ENCODE measurements around the gene MCHR1. TPM values are rescaled to one million over a fixed set of nuclear protein-coding genes. Genes with fewer than 3 reads are reported as not detected.

MCHR1 gene
- total RNA-seq, 4 donors from 2014 or later = 0.33 to 2.1 TPM; not detected in 2

DNA sequence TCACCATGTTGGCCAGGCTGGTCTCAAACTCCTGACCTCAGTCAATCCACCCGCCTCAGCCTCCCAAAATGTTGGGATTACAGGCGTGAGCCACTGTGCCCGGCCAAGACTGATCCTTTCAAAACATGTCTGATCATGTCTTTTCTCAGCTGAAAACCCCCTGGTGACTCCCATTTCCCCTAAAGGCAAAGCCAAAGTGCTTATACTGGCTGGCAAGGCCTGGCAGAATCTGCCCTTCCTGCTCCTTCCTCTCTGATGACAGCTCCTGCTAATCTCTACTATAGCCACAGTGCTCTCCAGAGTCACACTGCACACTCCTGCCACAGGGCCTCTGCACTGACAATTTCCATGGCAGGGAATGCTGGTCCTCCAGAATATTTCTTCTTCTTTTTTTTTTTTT, 2.6 kb upstream of the MCHR1 start:
- DNase-seq (ENCODE audit: extremely low spot score) = no peak
- Histone ChIP-seq H3K27ac (replicated peaks in 1 of 4) (no peak overlapping the region), H3K9me3 (no peaks in the 10 kb centered on the region), H3K4me3 (no peak overlapping the region), H3K27me3 (peaks cover 0 to 22% (median 4%) of the 10 kb centered on the region in 4 donors), H3K4me1 (peaks cover 12 to 16% (median 16%) of the 10 kb centered on the region in 4 donors), H3K36me3 (no peaks in the 10 kb centered on the region)
- intact Hi-C loops (cut with DNase I) = no loop called here
- TF ChIP-seq POLR2A (IDR thresholded peaks at IDR 0.05; ENCODE audit: low read depth) (no peak), POLR2AphosphoS5 (IDR thresholded peaks at IDR 0.05) (no peak), EP300 (IDR thresholded peaks at IDR 0.05) (no peak)
- TF ChIP-seq, protein P1, sequence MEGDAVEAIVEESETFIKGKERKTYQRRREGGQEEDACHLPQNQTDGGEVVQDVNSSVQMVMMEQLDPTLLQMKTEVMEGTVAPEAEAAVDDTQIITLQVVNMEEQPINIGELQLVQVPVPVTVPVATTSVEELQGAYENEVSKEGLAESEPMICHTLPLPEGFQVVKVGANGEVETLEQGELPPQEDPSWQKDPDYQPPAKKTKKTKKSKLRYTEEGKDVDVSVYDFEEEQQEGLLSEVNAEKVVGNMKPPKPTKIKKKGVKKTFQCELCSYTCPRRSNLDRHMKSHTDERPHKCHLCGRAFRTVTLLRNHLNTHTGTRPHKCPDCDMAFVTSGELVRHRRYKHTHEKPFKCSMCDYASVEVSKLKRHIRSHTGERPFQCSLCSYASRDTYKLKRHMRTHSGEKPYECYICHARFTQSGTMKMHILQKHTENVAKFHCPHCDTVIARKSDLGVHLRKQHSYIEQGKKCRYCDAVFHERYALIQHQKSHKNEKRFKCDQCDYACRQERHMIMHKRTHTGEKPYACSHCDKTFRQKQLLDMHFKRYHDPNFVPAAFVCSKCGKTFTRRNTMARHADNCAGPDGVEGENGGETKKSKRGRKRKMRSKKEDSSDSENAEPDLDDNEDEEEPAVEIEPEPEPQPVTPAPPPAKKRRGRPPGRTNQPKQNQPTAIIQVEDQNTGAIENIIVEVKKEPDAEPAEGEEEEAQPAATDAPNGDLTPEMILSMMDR (IDR thresholded peaks at IDR 0.05) = no peak
- 100% methylated on average over 3 of the region's 3 CpGs for WGBS

- peaks cover 0 to 22% (median 4%) of the 10 kb centered on the region in 4 donors for H3K27me3 ChIP-seq
- no peak for TF ChIP-seq POLR2A (IDR thresholded peaks at IDR 0.05; ENCODE audit: low read depth)
- TF ChIP-seq, protein P1 (IDR thresholded peaks at IDR 0.05) = no peak
- TF ChIP-seq POLR2AphosphoS5 (IDR thresholded peaks at IDR 0.05) = no peak
- TF ChIP-seq EP300 (IDR thresholded peaks at IDR 0.05) = no peak
- peak overlapping the region in 2 of 4 donors; percentile 25 to 35 for H3K4me3 ChIP-seq
- no peaks in the 10 kb centered on the region for H3K36me3 ChIP-seq
- DNase-seq (ENCODE audit: extremely low spot score) = no peak
- intact Hi-C loops (cut with DNase I) = no loop called here
- no peak overlapping the region for H3K27ac ChIP-seq (replicated peaks in 1 of 4)
- WGBS = 76% methylated on average over 14 of the region's 14 CpGs
- H3K9me3 ChIP-seq = no peaks in the 10 kb centered on the region
- peaks cover 17 to 27% (median 27%) of the 10 kb centered on the region in 4 donors for H3K4me1 ChIP-seq
Observed at GRCh38 chr22:40678493-40679248, 613 bp upstream of the MCHR1 start.

DNA sequence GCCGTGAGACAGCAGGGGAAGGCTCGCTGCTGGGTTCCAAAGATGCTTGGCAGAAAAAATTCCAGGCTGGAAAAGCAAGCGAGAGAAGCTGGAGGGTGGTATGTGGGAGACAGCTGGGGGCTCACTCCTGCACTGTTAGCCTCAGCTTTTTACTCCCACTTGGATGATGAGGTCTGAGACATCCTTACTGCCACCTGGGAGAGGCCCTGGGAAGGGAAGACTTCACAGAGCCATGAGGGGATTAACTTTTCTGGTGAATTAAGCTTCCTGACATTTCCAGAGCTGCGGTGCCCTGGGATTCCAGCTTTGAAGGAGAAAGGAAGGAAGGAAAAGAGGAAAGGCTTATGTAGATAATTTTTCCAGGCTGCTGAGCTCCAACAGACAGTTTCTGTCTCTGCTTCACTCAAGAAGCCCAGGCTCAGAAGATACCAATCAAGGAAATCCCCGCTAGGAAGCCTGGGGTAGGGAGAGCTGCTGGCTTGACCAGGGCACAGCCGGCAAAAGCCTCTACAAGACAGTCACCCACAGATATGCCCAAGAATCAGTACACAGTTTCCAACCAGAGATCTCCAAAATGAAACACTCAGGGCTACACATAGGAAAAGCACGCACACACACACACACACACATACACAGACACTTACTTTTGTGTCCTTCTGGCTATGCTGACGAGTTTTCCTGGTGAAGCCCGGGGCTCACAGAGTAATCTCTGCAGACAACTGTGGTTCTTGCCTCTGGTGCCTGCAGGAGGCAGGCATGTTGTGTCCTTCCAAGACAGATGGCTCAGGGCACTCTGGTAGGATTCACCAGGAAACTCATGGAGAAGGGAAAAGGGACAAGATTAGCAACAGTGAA, 907 bp downstream of the MCHR1 start:
- peaks cover 0 to 22% (median 4%) of the 10 kb centered on the region in 4 donors for H3K27me3 ChIP-seq
- H3K4me1 ChIP-seq = peaks cover 17 to 27% (median 27%) of the 10 kb centered on the region in 4 donors
- intact Hi-C loops (cut with DNase I) = loop anchor here (5.0 to 10.0 kb wide), 2 partner anchors 82 to 215 kb away; no protein-coding TSS in a partner anchor
- TF ChIP-seq, protein P1 (IDR thresholded peaks at IDR 0.05) = no peak
- no peak for TF ChIP-seq EP300 (IDR thresholded peaks at IDR 0.05)
- no peak for TF ChIP-seq POLR2AphosphoS5 (IDR thresholded peaks at IDR 0.05)
- TF ChIP-seq POLR2A (IDR thresholded peaks at IDR 0.05; ENCODE audit: low read depth) = no peak
- no peak overlapping the region for H3K27ac ChIP-seq (replicated peaks in 1 of 4)
- no peak for DNase-seq (ENCODE audit: extremely low spot score)
- 51% methylated on average over 9 of the region's 9 CpGs for WGBS
- H3K9me3 ChIP-seq = no peaks in the 10 kb centered on the region
- no peaks in the 10 kb centered on the region for H3K36me3 ChIP-seq
- H3K4me3 ChIP-seq = peak overlapping the region in 1 of 4 donors; percentile 35

DNA sequence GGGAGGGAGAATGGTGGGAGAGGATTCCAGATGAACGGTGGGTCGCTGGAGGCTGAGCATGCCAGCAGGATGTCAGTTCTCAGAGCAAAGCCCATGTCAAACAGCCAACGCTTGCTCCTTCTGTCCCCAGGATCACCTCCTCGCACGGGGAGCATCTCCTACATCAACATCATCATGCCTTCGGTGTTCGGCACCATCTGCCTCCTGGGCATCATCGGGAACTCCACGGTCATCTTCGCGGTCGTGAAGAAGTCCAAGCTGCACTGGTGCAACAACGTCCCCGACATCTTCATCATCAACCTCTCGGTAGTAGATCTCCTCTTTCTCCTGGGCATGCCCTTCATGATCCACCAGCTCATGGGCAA, 1.5 kb downstream of the MCHR1 start:
- TF ChIP-seq EP300 (IDR thresholded peaks at IDR 0.05) = no peak
- Histone ChIP-seq H3K27me3 (peaks cover 0 to 22% (median 4%) of the 10 kb centered on the region in 4 donors), H3K27ac (replicated peaks in 1 of 4) (no peak overlapping the region), H3K4me1 (peaks cover 17 to 27% (median 27%) of the 10 kb centered on the region in 4 donors), H3K9me3 (no peaks in the 10 kb centered on the region), H3K4me3 (no peak overlapping the region), H3K36me3 (no peaks in the 10 kb centered on the region)
- no peak for DNase-seq (ENCODE audit: extremely low spot score)
- WGBS = 94% methylated on average over 15 of the region's 15 CpGs
- intact Hi-C loops (cut with DNase I) = loop anchor here (5.0 to 10.0 kb wide), 2 partner anchors 82 to 214 kb away; no protein-coding TSS in a partner anchor

DNA sequence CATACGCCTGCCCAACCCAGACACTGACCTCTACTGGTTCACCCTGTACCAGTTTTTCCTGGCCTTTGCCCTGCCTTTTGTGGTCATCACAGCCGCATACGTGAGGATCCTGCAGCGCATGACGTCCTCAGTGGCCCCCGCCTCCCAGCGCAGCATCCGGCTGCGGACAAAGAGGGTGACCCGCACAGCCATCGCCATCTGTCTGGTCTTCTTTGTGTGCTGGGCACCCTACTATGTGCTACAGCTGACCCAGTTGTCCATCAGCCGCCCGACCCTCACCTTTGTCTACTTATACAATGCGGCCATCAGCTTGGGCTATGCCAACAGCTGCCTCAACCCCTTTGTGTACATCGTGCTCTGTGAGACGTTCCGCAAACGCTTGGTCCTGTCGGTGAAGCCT, 2.2 kb downstream of the MCHR1 start:
- Histone ChIP-seq H3K27ac (replicated peaks in 1 of 4) (no peak overlapping the region), H3K9me3 (no peaks in the 10 kb centered on the region), H3K27me3 (peaks cover 0 to 22% (median 4%) of the 10 kb centered on the region in 4 donors), H3K36me3 (no peaks in the 10 kb centered on the region), H3K4me1 (peaks cover 17 to 27% (median 27%) of the 10 kb centered on the region in 4 donors), H3K4me3 (no peak overlapping the region)
- WGBS = 94% methylated on average over 19 of the region's 19 CpGs
- TF ChIP-seq, protein P1 (IDR thresholded peaks at IDR 0.05) = no peak
- no peak for TF ChIP-seq POLR2A (IDR thresholded peaks at IDR 0.05; ENCODE audit: low read depth)
- TF ChIP-seq POLR2AphosphoS5 (IDR thresholded peaks at IDR 0.05) = no peak
- DNase-seq (ENCODE audit: extremely low spot score) = no peak
- intact Hi-C loops (cut with DNase I) = loop anchor here (5.0 to 10.0 kb wide), 2 partner anchors 81 to 213 kb away; no protein-coding TSS in a partner anchor

All from esophagus muscularis mucosa (tissue), 4 donors.